ENCODE data around the gene MLH1. TPM values are rescaled to one million over a fixed set of nuclear protein-coding genes. Genes with fewer than 3 reads are reported as not detected.
"Not testable (repeated sequence)": the region's sequence is repeated elsewhere in the genome, so short reads cannot be mapped to it uniquely, and the experiment has no call there.

MLH1 gene
- total RNA-seq, 1 experiment from 2014 or later: 65.0 TPM

DNA sequence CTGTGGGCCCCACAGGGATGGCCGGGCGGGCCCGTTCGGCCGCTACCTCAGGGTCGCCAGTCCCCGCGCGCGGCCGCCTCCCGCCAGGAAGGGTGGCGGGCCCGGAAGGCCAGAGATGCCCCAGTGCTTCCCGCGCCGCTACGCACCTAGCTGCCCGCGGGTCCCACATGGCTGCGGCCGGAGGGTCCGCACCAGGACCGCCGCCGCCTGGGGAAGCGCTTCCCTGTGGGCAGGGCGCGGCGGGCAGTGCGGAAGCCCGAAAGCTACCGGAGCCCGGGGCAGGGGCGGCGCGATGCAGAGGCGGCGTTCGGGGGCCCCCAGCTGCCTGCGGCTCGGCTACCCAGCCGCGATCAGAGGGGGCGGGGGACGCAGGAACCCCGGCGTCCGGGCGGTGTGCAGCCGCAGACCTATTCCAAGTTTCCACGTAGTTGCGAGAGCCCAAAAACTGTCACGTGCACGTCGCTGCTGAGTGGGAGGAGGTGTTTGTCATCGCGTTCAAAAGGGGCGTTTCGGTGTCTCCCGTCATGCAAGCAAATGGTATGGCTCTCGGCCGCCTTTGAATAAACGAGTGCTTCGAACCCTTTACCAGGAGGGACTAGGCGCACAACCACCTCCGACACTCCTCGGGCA lies 48.6 kb upstream of the MLH1 start, which contains the start of gene TRANK1:
TRANK1 (minus strand) TSS at position 414 of the 630 bp plus-strand sequence; CDS start at position 169, 245 bp downstream.
- DNase-seq (ENCODE audit: unreplicated experiment): no peak
- no peak within 1 kb of the TSS for H3K27ac Mint-ChIP-seq (ENCODE audit: low read depth, unreplicated experiment)
- no peaks in the 10 kb centered on the region for H3K36me3 Mint-ChIP-seq (ENCODE audit: insufficient read depth, unreplicated experiment)
- POLR2A ChIA-PET: no interaction called here
- H3K9me3 Mint-ChIP-seq (ENCODE audit: unreplicated experiment): peaks cover 17% of the 10 kb centered on the region
- CTCF ChIA-PET: interaction anchor here (0.6 kb wide), 1 partner anchor 980 kb away, joined by 3 read pairs; no protein-coding TSS in a partner anchor
- no peak within 1 kb of the TSS for H3K4me3 Mint-ChIP-seq (ENCODE audit: unreplicated experiment)
- intact Hi-C loops (cut with micrococcal nuclease): no loop called here
- H3K4me1 Mint-ChIP-seq (ENCODE audit: insufficient read depth, unreplicated experiment): no peaks in the 10 kb centered on the region
- TF ChIP-seq, protein P1, sequence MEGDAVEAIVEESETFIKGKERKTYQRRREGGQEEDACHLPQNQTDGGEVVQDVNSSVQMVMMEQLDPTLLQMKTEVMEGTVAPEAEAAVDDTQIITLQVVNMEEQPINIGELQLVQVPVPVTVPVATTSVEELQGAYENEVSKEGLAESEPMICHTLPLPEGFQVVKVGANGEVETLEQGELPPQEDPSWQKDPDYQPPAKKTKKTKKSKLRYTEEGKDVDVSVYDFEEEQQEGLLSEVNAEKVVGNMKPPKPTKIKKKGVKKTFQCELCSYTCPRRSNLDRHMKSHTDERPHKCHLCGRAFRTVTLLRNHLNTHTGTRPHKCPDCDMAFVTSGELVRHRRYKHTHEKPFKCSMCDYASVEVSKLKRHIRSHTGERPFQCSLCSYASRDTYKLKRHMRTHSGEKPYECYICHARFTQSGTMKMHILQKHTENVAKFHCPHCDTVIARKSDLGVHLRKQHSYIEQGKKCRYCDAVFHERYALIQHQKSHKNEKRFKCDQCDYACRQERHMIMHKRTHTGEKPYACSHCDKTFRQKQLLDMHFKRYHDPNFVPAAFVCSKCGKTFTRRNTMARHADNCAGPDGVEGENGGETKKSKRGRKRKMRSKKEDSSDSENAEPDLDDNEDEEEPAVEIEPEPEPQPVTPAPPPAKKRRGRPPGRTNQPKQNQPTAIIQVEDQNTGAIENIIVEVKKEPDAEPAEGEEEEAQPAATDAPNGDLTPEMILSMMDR (IDR thresholded peaks at IDR 0.05; ENCODE audit: unreplicated experiment): no peak
- BruUV-seq (replicated peaks): no TSS peak
- no peaks in the 10 kb centered on the region for H3K27me3 Mint-ChIP-seq (ENCODE audit: insufficient read depth, unreplicated experiment)

GRCh38 chr3:36945333-36945980 lies 47.9 kb upstream of the MLH1 start:
- no peak for DNase-seq (ENCODE audit: unreplicated experiment)
- Mint-ChIP-seq H3K4me1 (ENCODE audit: insufficient read depth, unreplicated experiment) (no peaks in the 10 kb centered on the region), H3K36me3 (ENCODE audit: insufficient read depth, unreplicated experiment) (no peaks in the 10 kb centered on the region), H3K4me3 (ENCODE audit: unreplicated experiment) (no peak overlapping the region), H3K27me3 (ENCODE audit: insufficient read depth, unreplicated experiment) (no peaks in the 10 kb centered on the region), H3K9me3 (ENCODE audit: unreplicated experiment) (peaks cover 17% of the 10 kb centered on the region), H3K27ac (ENCODE audit: low read depth, unreplicated experiment) (no peak overlapping the region)
- TF ChIP-seq, protein P1 (IDR thresholded peaks at IDR 0.05; ENCODE audit: unreplicated experiment): no peak
- intact Hi-C loops (cut with micrococcal nuclease): no loop called here
- ChIA-PET POLR2A (no interaction called here), CTCF (interaction anchor here (0.6 to 0.8 kb wide), 4 partner anchors 12 to 981 kb away, joined by 3 to 7 read pairs (median 4); no protein-coding TSS in a partner anchor)
- BruUV-seq (replicated peaks): no TSS peak

GRCh38 chr3:36947814-36948213 lies 45.5 kb upstream of the MLH1 start:
- POLR2A ChIA-PET: interaction anchor here (2.0 kb wide), 1 partner anchor 10 kb away, joined by 6 read pairs; no protein-coding TSS in a partner anchor
- H3K27me3 Mint-ChIP-seq (ENCODE audit: insufficient read depth, unreplicated experiment); CTCF ChIA-PET: not testable (repeated sequence)

DNA sequence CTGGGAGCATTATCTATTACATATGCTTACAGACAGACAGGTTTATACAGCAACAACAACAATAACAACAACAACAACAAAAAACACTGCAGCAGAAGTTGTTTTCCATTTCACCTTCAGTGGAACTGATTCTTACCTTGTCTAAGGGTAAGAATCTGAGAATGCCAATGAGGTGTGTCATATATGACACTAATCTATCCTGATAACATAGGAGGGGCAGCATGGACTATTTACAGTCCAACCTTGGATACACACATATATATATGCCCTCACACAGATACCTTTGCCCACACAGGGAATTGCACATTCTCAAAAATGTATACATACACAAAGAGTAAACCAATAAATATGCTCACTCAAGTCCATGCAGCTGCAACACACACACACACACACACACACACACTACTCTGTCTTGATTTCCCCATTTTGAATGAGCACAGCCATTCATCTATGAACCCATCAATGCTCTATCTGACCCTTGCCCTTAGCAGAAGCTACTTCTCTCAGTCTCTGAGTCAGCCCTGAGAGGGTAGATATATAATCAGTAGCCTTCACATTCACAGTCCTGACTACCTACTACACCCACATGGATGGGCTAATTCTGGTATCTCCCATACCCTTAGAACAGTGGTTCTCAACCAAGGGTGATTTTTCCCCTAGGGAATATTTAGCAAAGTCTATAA lies 38.7 kb upstream of the MLH1 start:
- TF ChIP-seq, protein P1 (IDR thresholded peaks at IDR 0.05; ENCODE audit: unreplicated experiment): no peak
- H3K36me3 Mint-ChIP-seq (ENCODE audit: insufficient read depth, unreplicated experiment): peaks cover 4% of the 10 kb centered on the region
- no peaks in the 10 kb centered on the region for H3K27me3 Mint-ChIP-seq (ENCODE audit: insufficient read depth, unreplicated experiment)
- ChIA-PET POLR2A (interaction anchor here (1.4 kb wide), 1 partner anchor 38 kb away, joined by 3 read pairs; the partner anchor contains the start of genes EPM2AIP1 and MLH1), CTCF (interaction anchor here (0.5 to 5.6 kb wide), 7 partner anchors 15 to 225 kb away, joined by 3 to 126 read pairs (median 4); no protein-coding TSS in a partner anchor)
- DNase-seq (ENCODE audit: unreplicated experiment): no peak
- H3K9me3 Mint-ChIP-seq (ENCODE audit: unreplicated experiment): peaks cover under 1% of the 10 kb centered on the region
- intact Hi-C loops (cut with micrococcal nuclease): loop anchor here (10.0 kb wide), 1 partner anchor 990 kb away; no protein-coding TSS in a partner anchor
- H3K4me1 Mint-ChIP-seq (ENCODE audit: insufficient read depth, unreplicated experiment): peaks cover 11% of the 10 kb centered on the region
- no peak overlapping the region for H3K4me3 Mint-ChIP-seq (ENCODE audit: unreplicated experiment)
- BruUV-seq (replicated peaks): no TSS peak
- H3K27ac Mint-ChIP-seq (ENCODE audit: low read depth, unreplicated experiment): no peak overlapping the region

More at GRCh38 chr3:36947814-36948213, 45.5 kb upstream of the MLH1 start:
- peaks cover 17% of the 10 kb centered on the region for H3K9me3 Mint-ChIP-seq (ENCODE audit: unreplicated experiment)
- H3K36me3 Mint-ChIP-seq (ENCODE audit: insufficient read depth, unreplicated experiment); DNase-seq (ENCODE audit: unreplicated experiment); intact Hi-C loops (cut with micrococcal nuclease); H3K4me1 Mint-ChIP-seq (ENCODE audit: insufficient read depth, unreplicated experiment); BruUV-seq (replicated peaks); H3K4me3 Mint-ChIP-seq (ENCODE audit: unreplicated experiment); H3K27ac Mint-ChIP-seq (ENCODE audit: low read depth, unreplicated experiment): not testable (repeated sequence)
